NCI-H82 treated with DMSO at 0.1 percent for 48 hours (cell line): ENCODE data around the gene FBXL2.
"Not testable (repeated sequence)": the region's sequence is repeated elsewhere in the genome, so short reads cannot be mapped to it uniquely, and the experiment has no call there.

Source experiments
- DNase-seq: peaks from one replicate; lab custom pipeline; 2025; ENCODE audit not compliant: unreplicated experiment; lab: John Stamatoyannopoulos, UW

Gene FBXL2

GRCh38 chr3:33315826-33316225, 38.6 kb downstream of the FBXL2 start:
- no peak for DNase-seq

- no peak for DNase-seq
Observed at GRCh38 chr3:33317963-33318709, 40.9 kb downstream of the FBXL2 start.

GRCh38 chr3:33318710-33319380, 41.6 kb downstream of the FBXL2 start:
- no peak for DNase-seq

GRCh38 chr3:33322412-33322811, 45.2 kb downstream of the FBXL2 start:
- DNase-seq: no peak

- DNase-seq: peak; percentile 35
Observed at GRCh38 chr3:33331414-33331813, 54.2 kb downstream of the FBXL2 start.

GRCh38 chr3:33334364-33334763, 57.1 kb downstream of the FBXL2 start:
- DNase-seq: no peak

- DNase-seq: not testable (repeated sequence)
Observed at GRCh38 chr3:33338936-33339465, 61.8 kb downstream of the FBXL2 start.

GRCh38 chr3:33339758-33340157, 62.5 kb downstream of the FBXL2 start:
- DNase-seq: no peak

- no peak for DNase-seq
Observed at GRCh38 chr3:33355611-33356010, 78.4 kb downstream of the FBXL2 start.

GRCh38 chr3:33358172-33358781, 81.0 kb downstream of the FBXL2 start:
- no peak for DNase-seq

GRCh38 chr3:33360136-33360825, 83.0 kb downstream of the FBXL2 start:
- no peak for DNase-seq

GRCh38 chr3:33363113-33363800, 86.0 kb downstream of the FBXL2 start:
- no peak for DNase-seq

- no peak for DNase-seq
Observed at GRCh38 chr3:33364060-33364459, 86.8 kb downstream of the FBXL2 start.

- DNase-seq: no peak
Observed at GRCh38 chr3:33364531-33365128, 87.4 kb downstream of the FBXL2 start.

- DNase-seq: no peak
Observed at GRCh38 chr3:33372218-33373081, 95.2 kb downstream of the FBXL2 start.

- no peak for DNase-seq
Observed at GRCh38 chr3:33373082-33373437, 95.8 kb downstream of the FBXL2 start.

- no peak for DNase-seq
Observed at GRCh38 chr3:33377489-33377888, 100.2 kb downstream of the FBXL2 start.

- no peak for DNase-seq
Observed at GRCh38 chr3:33377931-33378330, 100.7 kb downstream of the FBXL2 start.

- DNase-seq: no peak
Observed at GRCh38 chr3:33380653-33381052, 103.4 kb downstream of the FBXL2 start.

- no peak for DNase-seq
Observed at GRCh38 chr3:33383951-33384350, 106.7 kb downstream of the FBXL2 start.
